ENCODE measurements around the gene CRB3. TPM values are rescaled to one million over a fixed set of nuclear protein-coding genes. Genes with fewer than 3 reads are reported as not detected.

Gene CRB3
- polyA plus RNA-seq, 1 donor (not counting 4 experiments of a cell fraction or from before 2014, with no cell fraction given), result 6.1 TPM

DNA sequence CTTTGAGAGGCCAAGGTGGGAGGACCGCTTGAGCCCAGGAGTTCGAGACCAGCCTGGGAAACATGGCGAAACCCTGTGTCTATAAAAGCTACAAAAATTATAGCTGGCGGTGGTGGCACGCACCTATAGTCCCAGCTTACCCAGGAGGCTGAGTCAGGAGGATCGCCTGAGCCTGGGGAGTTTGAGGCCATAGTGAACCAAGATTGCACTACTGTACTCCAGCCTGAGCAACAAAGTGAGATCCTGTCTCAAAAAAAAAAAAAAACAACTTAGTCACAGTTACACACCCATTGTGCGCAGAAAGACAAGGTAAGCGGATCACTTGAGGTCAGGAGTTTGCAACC, 18.2 kb downstream of the CRB3 start:
- no peak overlapping the region for H2AFZ ChIP-seq (ENCODE audit: control insufficient read depth, low read length)
- no peaks in the 10 kb centered on the region for H3K4me1 ChIP-seq (ENCODE audit: control insufficient read depth, extremely low read depth, insufficient read depth, low read length)
- dilution Hi-C loops (cut with MboI; ENCODE audit: extremely low pct_ligation_motif_present, low sequenced_read_pairs), result no loop called here
- no peak overlapping the region for H3K27ac ChIP-seq (ENCODE audit: control insufficient read depth, insufficient read depth, low read length)
- no peaks in the 10 kb centered on the region for H3K9me3 ChIP-seq (ENCODE audit: control insufficient read depth, low read depth, low read length)
- TF ChIP-seq, protein P1, sequence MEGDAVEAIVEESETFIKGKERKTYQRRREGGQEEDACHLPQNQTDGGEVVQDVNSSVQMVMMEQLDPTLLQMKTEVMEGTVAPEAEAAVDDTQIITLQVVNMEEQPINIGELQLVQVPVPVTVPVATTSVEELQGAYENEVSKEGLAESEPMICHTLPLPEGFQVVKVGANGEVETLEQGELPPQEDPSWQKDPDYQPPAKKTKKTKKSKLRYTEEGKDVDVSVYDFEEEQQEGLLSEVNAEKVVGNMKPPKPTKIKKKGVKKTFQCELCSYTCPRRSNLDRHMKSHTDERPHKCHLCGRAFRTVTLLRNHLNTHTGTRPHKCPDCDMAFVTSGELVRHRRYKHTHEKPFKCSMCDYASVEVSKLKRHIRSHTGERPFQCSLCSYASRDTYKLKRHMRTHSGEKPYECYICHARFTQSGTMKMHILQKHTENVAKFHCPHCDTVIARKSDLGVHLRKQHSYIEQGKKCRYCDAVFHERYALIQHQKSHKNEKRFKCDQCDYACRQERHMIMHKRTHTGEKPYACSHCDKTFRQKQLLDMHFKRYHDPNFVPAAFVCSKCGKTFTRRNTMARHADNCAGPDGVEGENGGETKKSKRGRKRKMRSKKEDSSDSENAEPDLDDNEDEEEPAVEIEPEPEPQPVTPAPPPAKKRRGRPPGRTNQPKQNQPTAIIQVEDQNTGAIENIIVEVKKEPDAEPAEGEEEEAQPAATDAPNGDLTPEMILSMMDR (optimal IDR thresholded peaks at IDR 0.05 in 1 of 3, IDR thresholded peaks at IDR 0.05 in 1 of 3, conservative IDR thresholded peaks at IDR 0.05 in 1 of 3; ENCODE audit: extremely low read depth in 1 of 3, insufficient read depth in 2 of 3, low read length in 3 of 3), result no peak
- no peak for TF ChIP-seq EZH2 (IDR thresholded peaks at IDR 0.05; ENCODE audit: low read length)
- H4K20me1 ChIP-seq (ENCODE audit: control insufficient read depth, extremely low read depth, insufficient read depth, low read length), result no peaks in the 10 kb centered on the region
- no peak overlapping the region for H3K4me2 ChIP-seq (ENCODE audit: control insufficient read depth, extremely low read depth, insufficient read depth, low read depth, low read length)
- H3K9ac ChIP-seq (ENCODE audit: control insufficient read depth, extremely low read depth, insufficient read depth, low read length), result no peak overlapping the region
- no peak for DNase-seq (ENCODE audit: low read depth, low spot score)
- H3K36me3 ChIP-seq (ENCODE audit: control insufficient read depth in 2 of 2, extremely low read depth in 1 of 2, insufficient read depth in 2 of 2, low read length in 2 of 2), result no peaks in the 10 kb centered on the region
- FAIRE-seq, result no peak
- H3K79me2 ChIP-seq (ENCODE audit: control insufficient read depth, insufficient read depth, low read length), result no peaks in the 10 kb centered on the region
- H3K9me1 ChIP-seq (ENCODE audit: control insufficient read depth, extremely low read depth, insufficient read depth, low read length), result no peaks in the 10 kb centered on the region
- no peak overlapping the region for H3K4me3 ChIP-seq (ENCODE audit: control insufficient read depth in 2 of 3, extremely low read depth in 1 of 3, insufficient read depth in 2 of 3, low read depth in 1 of 3, low read length in 3 of 3)
- H3K27me3 ChIP-seq (ENCODE audit: control insufficient read depth, extremely low read depth, insufficient read depth, low read length), result no peaks in the 10 kb centered on the region

- TF ChIP-seq, protein P1 (optimal IDR thresholded peaks at IDR 0.05 in 1 of 3, IDR thresholded peaks at IDR 0.05 in 1 of 3, conservative IDR thresholded peaks at IDR 0.05 in 1 of 3; ENCODE audit: extremely low read depth in 1 of 3, insufficient read depth in 2 of 3, low read length in 3 of 3), result no peak
- TF ChIP-seq EZH2 (IDR thresholded peaks at IDR 0.05; ENCODE audit: low read length), result no peak
- no peaks in the 10 kb centered on the region for H3K9me1 ChIP-seq (ENCODE audit: control insufficient read depth, extremely low read depth, insufficient read depth, low read length)
- H3K4me2 ChIP-seq (ENCODE audit: control insufficient read depth, extremely low read depth, insufficient read depth, low read depth, low read length), result no peak overlapping the region
- H3K79me2 ChIP-seq (ENCODE audit: control insufficient read depth, insufficient read depth, low read length), result no peaks in the 10 kb centered on the region
- H3K9me3 ChIP-seq (ENCODE audit: control insufficient read depth, low read depth, low read length), result no peaks in the 10 kb centered on the region
- no peak overlapping the region for H3K9ac ChIP-seq (ENCODE audit: control insufficient read depth, extremely low read depth, insufficient read depth, low read length)
- no peaks in the 10 kb centered on the region for H3K36me3 ChIP-seq (ENCODE audit: control insufficient read depth in 2 of 2, extremely low read depth in 1 of 2, insufficient read depth in 2 of 2, low read length in 2 of 2)
- no peak overlapping the region for H3K4me3 ChIP-seq (ENCODE audit: control insufficient read depth in 2 of 3, extremely low read depth in 1 of 3, insufficient read depth in 2 of 3, low read depth in 1 of 3, low read length in 3 of 3)
- no peak for FAIRE-seq
- H3K4me1 ChIP-seq (ENCODE audit: control insufficient read depth, extremely low read depth, insufficient read depth, low read length), result no peaks in the 10 kb centered on the region
- dilution Hi-C loops (cut with MboI; ENCODE audit: extremely low pct_ligation_motif_present, low sequenced_read_pairs), result no loop called here
- H3K27ac ChIP-seq (ENCODE audit: control insufficient read depth, insufficient read depth, low read length), result no peak overlapping the region
- H4K20me1 ChIP-seq (ENCODE audit: control insufficient read depth, extremely low read depth, insufficient read depth, low read length), result no peaks in the 10 kb centered on the region
- no peak for DNase-seq (ENCODE audit: low read depth, low spot score)
- no peaks in the 10 kb centered on the region for H3K27me3 ChIP-seq (ENCODE audit: control insufficient read depth, extremely low read depth, insufficient read depth, low read length)
- no peak overlapping the region for H2AFZ ChIP-seq (ENCODE audit: control insufficient read depth, low read length)
Observed at GRCh38 chr19:6483235-6483634, 19.2 kb downstream of the CRB3 start.
